GM21447 (cell line): Measurements from ENCODE around the gene TF.
"Not testable (repeated sequence)": the region's sequence is repeated elsewhere in the genome, so short reads cannot be mapped to it uniquely, and the experiment has no call there.

ENCODE experiments used
- ATAC-seq: cut with Tn5 transposase; IDR thresholded peaks from one replicate; pipeline ENCODE4 v1.9.1; 2021; ENCODE audit not compliant: unreplicated experiment

The TF gene

GRCh38 chr3:133745981-133746711 is at the start of gene TF:
TF (plus strand) TSS chr3:133746393; CDS start chr3:133746441, 48 bp downstream.
- no peak for ATAC-seq

- ATAC-seq: no peak
Observed at GRCh38 chr3:133697960-133698359, 48.2 kb upstream of the TF start.

- no peak for ATAC-seq
Observed at GRCh38 chr3:133699467-133699866, 46.7 kb upstream of the TF start.

GRCh38 chr3:133699903-133700302 is 46.3 kb upstream of the TF start:
- ATAC-seq: no peak

- ATAC-seq: no peak
Observed at GRCh38 chr3:133700351-133700750, 45.8 kb upstream of the TF start.

DNA sequence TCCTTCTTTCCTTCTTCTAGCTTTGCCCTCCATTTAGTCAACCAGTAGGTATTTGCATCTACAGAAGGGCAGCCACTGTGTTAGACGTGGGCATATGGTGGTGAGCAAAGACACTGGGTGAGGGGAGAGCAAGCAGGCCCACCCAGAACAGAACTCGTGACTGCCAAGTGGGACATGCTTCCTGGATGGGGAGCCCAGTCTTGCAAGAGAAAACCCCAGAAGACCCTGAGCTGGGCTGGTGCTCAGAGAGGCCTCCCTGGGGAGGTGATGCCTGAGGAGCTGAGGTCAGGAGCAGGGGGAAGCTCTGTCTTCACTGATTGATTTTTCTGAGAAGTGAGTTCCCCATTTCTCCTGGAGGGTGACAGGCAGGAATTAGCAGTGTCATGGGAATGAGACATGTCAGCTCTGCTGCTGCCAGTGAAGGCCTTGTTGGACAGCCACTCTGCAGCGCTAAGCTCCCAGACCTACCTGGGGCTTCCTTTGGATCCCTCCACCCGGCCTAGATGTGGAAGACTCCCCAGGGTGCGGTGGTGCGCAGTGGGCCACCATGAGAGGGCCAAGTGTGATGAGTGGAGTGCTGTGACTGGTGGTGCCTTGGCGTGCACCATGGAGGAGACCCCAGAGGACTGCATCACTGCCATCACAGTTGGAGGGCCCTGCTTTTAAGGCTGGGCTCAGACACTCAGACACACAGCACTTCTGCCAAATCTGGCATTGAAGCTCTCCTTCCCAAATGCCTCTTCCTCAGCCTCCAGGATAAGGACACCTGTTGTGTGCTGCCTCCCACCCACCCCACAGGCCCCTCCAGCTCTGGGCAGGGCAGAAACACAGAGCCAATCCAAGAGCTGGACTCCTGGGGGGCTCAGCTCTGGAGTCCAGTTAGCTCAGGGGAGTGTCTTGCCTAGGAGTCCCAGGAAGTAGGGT is 44.5 kb upstream of the TF start:
- ATAC-seq: no peak

GRCh38 chr3:133703915-133704314 is 42.3 kb upstream of the TF start:
- ATAC-seq: no peak

DNA sequence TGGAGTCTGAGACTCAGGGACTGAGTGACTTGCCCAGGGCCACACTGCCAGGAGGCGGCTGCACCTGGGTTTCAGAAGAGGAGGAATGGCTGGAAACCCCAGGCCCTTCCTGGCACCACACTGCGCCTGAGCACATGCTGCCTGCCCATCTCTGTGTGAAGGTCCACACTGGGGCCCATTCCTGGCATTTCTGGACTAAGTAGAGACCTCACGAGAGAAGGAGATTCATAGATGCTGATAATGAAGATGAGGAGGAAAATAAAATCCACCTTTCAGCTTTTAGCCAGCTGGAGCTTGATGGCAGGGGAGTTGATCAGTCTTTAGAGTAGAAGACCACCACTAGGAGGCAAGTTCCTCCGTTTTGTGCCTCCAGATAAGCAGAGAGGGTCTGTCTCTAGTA is 40.2 kb upstream of the TF start:
- ATAC-seq: no peak

DNA sequence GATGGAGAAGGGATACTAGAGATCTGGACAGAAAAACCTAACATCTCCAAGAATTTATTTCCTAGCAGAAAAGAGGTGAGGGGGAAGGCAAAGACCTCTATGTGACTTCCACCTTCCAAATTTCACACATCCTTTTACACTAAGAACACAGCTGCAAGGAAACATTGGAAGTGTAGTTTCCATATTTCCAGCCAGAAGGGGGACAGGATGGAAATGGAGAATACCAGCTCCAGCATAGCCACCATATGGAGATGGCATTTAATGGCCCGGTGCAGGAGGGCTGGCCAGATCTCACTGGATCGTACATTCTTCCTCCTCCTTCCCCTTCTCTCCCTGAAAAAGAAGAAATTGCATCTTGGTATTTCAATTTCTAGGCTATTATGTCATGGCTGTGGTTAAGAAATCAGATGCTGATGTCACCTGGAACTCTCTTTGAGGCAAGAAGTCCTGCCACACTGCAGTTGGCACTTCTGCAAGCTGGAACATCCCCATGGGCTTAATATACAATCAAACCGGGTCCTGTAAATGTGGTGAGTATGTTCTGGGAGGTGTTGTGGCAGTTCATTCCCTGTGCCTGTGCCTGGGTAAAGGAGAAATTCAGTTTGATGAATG is 36.9 kb upstream of the TF start:
- no peak for ATAC-seq

DNA sequence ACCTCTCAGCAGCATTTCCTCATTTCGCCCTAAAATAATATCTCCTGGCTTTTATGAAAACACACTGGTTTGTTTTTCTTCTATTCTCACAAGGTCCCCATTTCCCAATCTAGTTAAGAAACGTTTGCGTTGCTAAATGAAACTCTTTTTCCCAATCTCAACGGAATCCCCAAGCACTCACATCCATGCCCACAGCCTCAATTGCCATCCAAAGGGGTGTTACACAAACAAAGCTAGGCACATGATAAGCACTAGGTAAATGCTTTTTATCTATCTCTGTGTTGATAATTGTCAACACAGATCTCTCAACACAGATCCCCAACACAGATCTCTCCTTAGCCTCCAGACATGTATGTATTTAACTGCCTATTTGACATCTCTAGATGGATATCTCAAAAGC is 35.2 kb upstream of the TF start:
- no peak for ATAC-seq

DNA sequence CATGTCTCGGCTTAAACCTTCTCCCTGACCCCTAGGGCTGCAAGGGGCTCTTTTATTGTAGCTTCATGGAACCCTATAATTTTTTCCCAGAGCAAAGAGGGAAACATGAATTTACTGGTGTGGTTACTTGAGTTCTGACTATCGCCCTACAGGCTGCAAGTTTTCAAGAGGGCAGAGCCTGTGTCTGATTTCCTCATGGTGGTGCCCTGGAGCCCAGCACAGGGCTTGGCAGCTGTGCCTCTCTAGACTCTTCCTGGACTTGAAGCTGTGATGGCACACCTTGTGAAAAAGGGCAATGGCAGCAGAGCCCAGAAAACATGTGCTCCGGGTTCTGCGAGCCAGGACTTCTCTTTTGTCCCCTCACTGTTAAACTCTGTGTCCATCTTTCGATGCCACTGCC is 34.2 kb upstream of the TF start:
- ATAC-seq: no peak

DNA sequence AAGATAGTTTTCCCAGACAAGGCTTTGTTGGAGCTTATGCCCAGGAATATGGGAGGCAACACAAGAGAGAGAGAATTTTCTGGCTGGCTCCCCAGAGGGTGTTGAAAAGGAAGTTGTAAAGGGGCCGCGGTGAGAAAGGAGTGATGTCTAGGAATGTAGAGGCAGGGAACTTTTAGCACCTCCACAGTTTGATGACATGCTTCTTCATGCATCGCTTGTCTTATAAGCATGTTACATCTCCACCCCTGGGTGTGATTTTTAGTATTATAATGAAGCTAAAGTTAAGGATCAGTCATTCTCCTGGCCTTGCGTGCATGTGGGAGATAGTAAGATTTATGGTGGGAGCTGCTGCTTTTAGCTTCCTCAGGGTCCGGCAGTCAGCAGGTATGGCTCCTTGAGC is 32.8 kb upstream of the TF start:
- ATAC-seq: no peak

DNA sequence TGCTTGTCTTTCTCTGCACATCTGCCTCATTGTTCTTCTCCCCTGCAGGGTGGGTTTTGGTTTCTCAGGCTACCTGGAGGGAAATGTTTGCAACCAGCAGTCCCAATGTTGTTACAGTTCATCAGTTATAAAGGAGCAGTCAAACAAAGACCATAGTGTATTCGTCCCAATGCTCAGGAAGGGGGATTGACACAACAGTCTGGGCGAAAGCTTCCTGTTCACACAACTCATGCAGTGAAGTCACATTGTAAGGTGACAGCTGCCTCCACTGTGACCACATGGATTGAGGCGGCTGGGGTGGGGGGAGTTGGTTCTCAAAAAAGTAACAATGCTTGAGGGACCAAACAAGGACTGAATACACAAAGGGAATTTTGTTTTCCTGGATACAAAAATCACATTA is 28.8 kb upstream of the TF start:
- ATAC-seq: no peak

DNA sequence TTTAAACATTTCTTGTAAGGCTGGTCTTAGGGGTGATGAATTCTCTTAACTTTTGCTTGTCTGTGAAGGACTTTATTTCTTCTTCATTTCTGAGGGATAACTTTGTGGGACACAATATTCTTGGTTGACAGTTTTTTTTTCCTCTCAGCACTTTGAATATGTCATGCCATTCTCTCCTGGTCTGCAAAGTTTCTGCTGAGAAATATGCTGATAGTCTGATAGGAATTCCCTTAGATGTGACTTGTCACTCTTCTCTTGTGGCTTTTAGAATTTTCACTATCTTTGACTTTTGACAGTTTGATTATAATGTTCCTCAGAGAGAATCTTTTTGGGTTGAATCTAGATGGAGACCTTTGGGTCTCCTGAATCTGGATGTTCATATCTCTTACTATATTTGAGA is 23.3 kb upstream of the TF start:
- no peak for ATAC-seq

DNA sequence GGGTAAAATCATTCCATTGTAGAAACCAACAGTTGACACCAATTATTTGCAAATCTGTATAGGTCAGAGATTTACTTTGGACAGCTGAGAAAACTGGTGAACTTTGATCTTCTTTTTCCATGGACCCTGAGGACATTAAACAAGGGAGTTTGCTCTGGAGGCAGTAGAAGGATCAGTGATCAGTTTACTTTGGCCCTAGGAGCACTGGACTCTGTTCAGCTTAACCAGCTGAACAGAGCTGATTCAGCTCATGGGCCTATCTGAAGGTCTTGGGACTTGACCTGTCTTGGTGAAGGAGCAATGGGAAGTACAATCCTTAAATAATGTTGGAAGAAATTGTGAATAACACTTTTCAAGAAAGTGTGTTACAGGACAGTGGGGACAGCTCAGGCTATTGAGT is 15.2 kb upstream of the TF start:
- ATAC-seq: no peak

GRCh38 chr3:133732231-133732630 is 14.0 kb upstream of the TF start:
- ATAC-seq: not testable (repeated sequence)

DNA sequence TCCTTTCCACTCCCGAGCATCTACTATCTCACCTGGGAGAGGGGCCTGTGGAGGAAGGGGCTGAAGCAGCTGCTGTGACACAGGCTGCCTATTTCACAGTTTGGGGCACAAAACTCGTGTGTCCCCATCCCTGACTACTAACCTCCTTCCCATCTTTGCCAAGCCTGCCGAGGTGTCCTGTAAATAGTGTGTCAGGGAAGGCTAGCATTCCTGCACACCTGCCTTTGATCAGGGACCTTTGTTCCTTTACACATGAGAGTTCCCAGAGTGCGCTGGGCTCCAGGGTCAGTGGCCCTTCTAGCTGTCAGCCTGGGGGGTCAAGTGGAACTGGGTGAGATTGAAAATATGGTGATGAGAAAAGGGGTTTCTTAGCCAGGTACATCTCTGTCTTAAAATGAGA is 13.0 kb upstream of the TF start:
- no peak for ATAC-seq

DNA sequence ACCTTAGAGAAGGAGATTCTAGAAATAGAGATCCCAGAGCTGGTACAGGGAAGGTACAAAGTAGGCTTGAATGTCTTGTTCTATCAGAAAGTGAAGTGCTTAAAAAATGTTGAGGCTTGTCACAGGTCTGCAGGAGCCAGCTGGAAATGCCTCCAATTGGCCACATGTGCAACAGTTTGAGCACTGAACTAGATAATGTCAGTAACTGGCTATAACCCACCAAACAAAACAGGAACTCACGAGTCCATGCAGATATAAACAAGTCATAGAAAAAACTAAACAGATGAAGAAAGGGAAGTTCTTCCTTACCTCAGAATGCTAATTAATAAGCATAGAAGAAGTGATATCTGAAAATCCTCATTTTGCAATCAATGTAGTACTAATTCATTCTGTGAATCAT is 11.9 kb upstream of the TF start:
- no peak for ATAC-seq

GRCh38 chr3:133742351-133743091 is 3.7 kb upstream of the TF start:
- no peak for ATAC-seq

GRCh38 chr3:133744241-133744640 is 2.0 kb upstream of the TF start:
- no peak for ATAC-seq

DNA sequence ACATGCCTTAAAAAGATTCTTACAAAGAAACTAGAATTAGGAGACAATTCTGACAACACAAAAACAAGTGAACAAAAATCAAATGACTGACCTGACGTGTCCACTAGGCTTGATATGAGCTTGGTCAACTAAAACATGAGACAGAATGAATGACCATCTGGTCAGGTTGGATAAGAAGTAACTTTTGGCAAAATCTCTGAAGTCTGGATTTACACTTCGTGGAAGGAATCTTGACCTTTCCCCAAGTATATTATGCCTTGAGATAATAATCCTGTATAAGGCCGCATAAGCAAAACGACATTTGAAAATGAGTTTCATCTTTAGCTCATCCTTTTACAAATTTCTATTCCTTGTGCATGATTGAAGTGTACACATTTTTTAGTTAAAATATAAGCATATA is 1.1 kb upstream of the TF start:
- ATAC-seq: no peak
